Activated CD8-positive, alpha-beta T cell treated with anti-CD3 and anti-CD28 coated beads for 36 hours (primary cell): ENCODE measurements around the gene TMPRSS12. TPM values are rescaled to one million over a fixed set of nuclear protein-coding genes. Genes with fewer than 3 reads are reported as not detected.
"Not testable (repeated sequence)": the region's sequence is repeated elsewhere in the genome, so short reads cannot be mapped to it uniquely, and the experiment has no call there.

Source experiments
- ATAC-seq: fragments of 200-7000 bp; cut with Tn5 transposase; one replicate; pipeline ENCODE4 v1.10.0; 2021; ENCODE audit warnings: mild to moderate bottlenecking, moderate library complexity
- CTCF ChIA-PET: fragments of 350-600 bp; sonication (Branson Sonifier 250); formaldehyde crosslinking; loops from one replicate; lab custom pipeline; 2021; ENCODE audit warnings: antibody characterized with exemption; lab: Charles Lee
- POLR2A ChIA-PET: fragments of 350-600 bp; sonication (Branson Sonifier 250); formaldehyde crosslinking; loops from one replicate; lab custom pipeline; 2021; ENCODE audit warnings: antibody characterized with exemption; lab: Charles Lee
- DNase-seq: peaks from one replicate; pipeline ENCODE4 v3.0.0-alpha.2; 2020
- H3K27ac Mint-ChIP-seq: one replicate; pipeline ENCODE4 v1.8.0; 2021; ENCODE audit warnings: mild to moderate bottlenecking, mixed read lengths
- H3K27me3 Mint-ChIP-seq: one replicate; pipeline ENCODE4 v1.8.0; 2021; ENCODE audit warnings: mixed read lengths
- H3K36me3 Mint-ChIP-seq: one replicate; pipeline ENCODE4 v1.8.0; 2021; ENCODE audit warnings: low read depth, mixed read lengths
- H3K4me1 Mint-ChIP-seq: one replicate; pipeline ENCODE4 v1.8.0; 2021; ENCODE audit warnings: low read depth, mixed read lengths
- H3K4me3 Mint-ChIP-seq: one replicate; pipeline ENCODE4 v1.8.0; 2021; ENCODE audit warnings: mild to moderate bottlenecking, moderate library complexity, mixed read lengths
- H3K9me3 Mint-ChIP-seq: one replicate; pipeline ENCODE4 v1.8.0; 2021; ENCODE audit warnings: mixed read lengths
- intact Hi-C: fragments of 100-400 bp; cut with micrococcal nuclease; formaldehyde crosslinking; loops from one replicate; pipeline ENCODE4 v1.10.0; 2022
- total RNA-seq, 2 experiments: library from RNA; stranded (reverse); gene quantifications; one replicate each; pipeline ENCODE4 v1.2.3, GENCODE V29; 2021
- TF ChIP-seq, protein P1 (sequence below): fragments of 200-600 bp; IDR thresholded peaks from one replicate; pipeline ENCODE4 v1.8.0; 2022; ENCODE audit warnings: antibody characterized with exemption, mild to moderate bottlenecking

TMPRSS12 gene
- total RNA-seq, 2 experiments from 2014 or later: not detected

- intact Hi-C loops: loop anchor here (10.0 kb wide), 1 partner anchor 175 kb away; no protein-coding TSS in a partner anchor
- ChIA-PET POLR2A (no interaction called here), CTCF (interaction anchor here (1.3 kb wide), 1 partner anchor 55 kb away, joined by 3 read pairs; no protein-coding TSS in a partner anchor)
- TF ChIP-seq, protein P1, sequence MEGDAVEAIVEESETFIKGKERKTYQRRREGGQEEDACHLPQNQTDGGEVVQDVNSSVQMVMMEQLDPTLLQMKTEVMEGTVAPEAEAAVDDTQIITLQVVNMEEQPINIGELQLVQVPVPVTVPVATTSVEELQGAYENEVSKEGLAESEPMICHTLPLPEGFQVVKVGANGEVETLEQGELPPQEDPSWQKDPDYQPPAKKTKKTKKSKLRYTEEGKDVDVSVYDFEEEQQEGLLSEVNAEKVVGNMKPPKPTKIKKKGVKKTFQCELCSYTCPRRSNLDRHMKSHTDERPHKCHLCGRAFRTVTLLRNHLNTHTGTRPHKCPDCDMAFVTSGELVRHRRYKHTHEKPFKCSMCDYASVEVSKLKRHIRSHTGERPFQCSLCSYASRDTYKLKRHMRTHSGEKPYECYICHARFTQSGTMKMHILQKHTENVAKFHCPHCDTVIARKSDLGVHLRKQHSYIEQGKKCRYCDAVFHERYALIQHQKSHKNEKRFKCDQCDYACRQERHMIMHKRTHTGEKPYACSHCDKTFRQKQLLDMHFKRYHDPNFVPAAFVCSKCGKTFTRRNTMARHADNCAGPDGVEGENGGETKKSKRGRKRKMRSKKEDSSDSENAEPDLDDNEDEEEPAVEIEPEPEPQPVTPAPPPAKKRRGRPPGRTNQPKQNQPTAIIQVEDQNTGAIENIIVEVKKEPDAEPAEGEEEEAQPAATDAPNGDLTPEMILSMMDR: no peak
- no peak for ATAC-seq
- Mint-ChIP-seq H3K27me3 (no peaks in the 10 kb centered on the region), H3K36me3 (peaks cover 18% of the 10 kb centered on the region), H3K27ac (no peak overlapping the region), H3K4me1 (peaks cover 4% of the 10 kb centered on the region), H3K4me3 (no peak overlapping the region), H3K9me3 (no peaks in the 10 kb centered on the region)
- DNase-seq: no peak
These were observed 22.5 kb upstream of the TMPRSS12 start for GRCh38 chr12:50820177-50820576.

DNA sequence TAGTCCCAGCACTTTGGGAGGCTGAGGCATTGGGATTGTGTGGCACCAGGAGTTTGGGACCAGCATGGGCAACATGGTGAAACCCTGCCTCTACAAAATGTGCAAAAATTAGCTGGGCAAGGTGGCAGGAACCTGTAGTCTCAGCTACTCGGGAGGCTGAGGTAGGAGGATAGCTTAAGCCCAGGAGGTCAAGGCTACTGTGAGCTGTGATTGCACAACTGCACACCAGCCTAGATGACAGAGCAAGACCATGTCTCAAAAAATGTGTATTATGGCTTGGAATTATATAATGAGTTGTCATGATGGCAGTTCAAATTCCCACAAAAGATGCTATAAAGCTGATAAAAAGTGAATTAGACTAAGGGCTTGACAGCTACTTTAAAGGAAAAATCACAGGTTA is 20.6 kb upstream of the TMPRSS12 start:
- H3K9me3 Mint-ChIP-seq: no peaks in the 10 kb centered on the region
- intact Hi-C loops: loop anchor here (10.0 kb wide), 1 partner anchor 173 kb away; no protein-coding TSS in a partner anchor
- TF ChIP-seq, protein P1: no peak
- ATAC-seq (no peak), DNase-seq (no peak)
- POLR2A ChIA-PET: no interaction called here
- H3K36me3 Mint-ChIP-seq: peaks cover 7% of the 10 kb centered on the region
- no peak overlapping the region for H3K27ac Mint-ChIP-seq
- no peaks in the 10 kb centered on the region for H3K27me3 Mint-ChIP-seq
- H3K4me1 Mint-ChIP-seq: peaks cover 8% of the 10 kb centered on the region
- CTCF ChIA-PET: interaction anchor here (0.9 to 2.5 kb wide), 4 partner anchors 57 to 206 kb away, joined by 3 to 18 read pairs (median 4); no protein-coding TSS in a partner anchor
- H3K4me3 Mint-ChIP-seq: no peak overlapping the region

DNA sequence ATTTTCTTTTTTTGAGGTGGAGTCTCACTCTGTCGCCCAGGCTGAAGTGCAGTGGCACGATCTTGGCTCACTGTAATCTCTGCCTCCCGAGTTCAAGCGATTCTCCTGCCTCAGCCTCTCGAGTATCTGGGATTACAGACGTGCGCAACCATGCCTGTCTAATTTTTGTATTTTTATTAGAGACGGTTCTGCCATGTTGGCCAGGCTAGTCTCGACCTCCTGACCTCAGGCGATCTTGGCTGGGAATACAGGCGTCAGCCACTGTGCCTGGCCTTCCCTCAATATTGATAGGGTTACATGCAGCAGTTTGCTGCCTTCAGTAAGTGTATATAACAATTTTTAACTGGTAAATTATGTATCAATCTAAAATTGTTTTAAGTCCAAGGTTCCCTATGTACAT is 19.0 kb upstream of the TMPRSS12 start:
- ATAC-seq, H3K27me3 Mint-ChIP-seq, H3K4me1 Mint-ChIP-seq, H3K4me3 Mint-ChIP-seq, H3K36me3 Mint-ChIP-seq, H3K27ac Mint-ChIP-seq, POLR2A ChIA-PET, H3K9me3 Mint-ChIP-seq, DNase-seq: not testable (repeated sequence)
- intact Hi-C loops: loop anchor here (10.0 kb wide), 1 partner anchor 171 kb away; no protein-coding TSS in a partner anchor
- CTCF ChIA-PET: interaction anchor here (1.3 to 4.3 kb wide), 2 partner anchors 163 to 204 kb away, joined by 3 to 43 read pairs; no protein-coding TSS in a partner anchor

- intact Hi-C loops: loop anchor here (1.0 to 10.0 kb wide), 2 partner anchors 170 to 203 kb away; no protein-coding TSS in a partner anchor
- Mint-ChIP-seq H3K27ac (peak overlapping the region; percentile 71), H3K36me3 (no peaks in the 10 kb centered on the region), H3K27me3 (no peaks in the 10 kb centered on the region), H3K4me1 (peaks cover 8% of the 10 kb centered on the region), H3K4me3 (no peak overlapping the region), H3K9me3 (no peaks in the 10 kb centered on the region)
- CTCF ChIA-PET: interaction anchor here (0.9 to 4.3 kb wide), 15 partner anchors 9 to 527 kb away, joined by 3 to 43 read pairs (median 4); partner anchors contain the start of gene SLC11A2
- DNase-seq: no peak
- POLR2A ChIA-PET: interaction anchor here (1.1 kb wide), 1 partner anchor 61 kb away, joined by 6 read pairs; the partner anchor contains the start of gene ATF1
- TF ChIP-seq, protein P1: no peak
- no peak for ATAC-seq
These were observed 17.8 kb upstream of the TMPRSS12 start for GRCh38 chr12:50824914-50825313.

GRCh38 chr12:50825372-50825838 is 17.3 kb upstream of the TMPRSS12 start:
- no peaks in the 10 kb centered on the region for H3K27me3 Mint-ChIP-seq
- CTCF ChIA-PET: interaction anchor here (0.5 to 4.3 kb wide), 19 partner anchors 8 to 526 kb away, joined by 3 to 43 read pairs (median 4); partner anchors contain the start of genes ATF1 and SLC11A2
- no peak overlapping the region for H3K4me3 Mint-ChIP-seq
- peaks cover 8% of the 10 kb centered on the region for H3K4me1 Mint-ChIP-seq
- H3K27ac Mint-ChIP-seq: peak overlapping the region; percentile 71
- TF ChIP-seq, protein P1: peak; percentile 75
- DNase-seq: no peak
- H3K36me3 Mint-ChIP-seq: no peaks in the 10 kb centered on the region
- ATAC-seq: peak; percentile 74
- POLR2A ChIA-PET: interaction anchor here (0.8 to 1.1 kb wide), 3 partner anchors 61 to 162 kb away, joined by 3 to 6 read pairs (median 3); partner anchors contain the start of gene ATF1
- intact Hi-C loops: loop anchor here (1.0 to 10.0 kb wide), 2 partner anchors 169 to 203 kb away; no protein-coding TSS in a partner anchor
- no peaks in the 10 kb centered on the region for H3K9me3 Mint-ChIP-seq
